GM23338 (cell line): ENCODE data around the gene HRAS. TPM values are rescaled to one million over a fixed set of nuclear protein-coding genes. Genes with fewer than 3 reads are reported as not detected.

ENCODE experiments used
- ATAC-seq: fragments of 200-7000 bp; cut with Tn5 transposase; 3 replicates; pipeline ENCODE4 v1.9.1; 2020
- DNase-seq: peaks from one replicate; pipeline ENCODE4 v3.0.0-alpha.2; 2015; ENCODE audit warnings: low spot score
- H2AFZ ChIP-seq: fragments of 200-600 bp; sonication (generic); 2 replicates; pipeline ENCODE4 v1.8.0; 2016; ENCODE audit warnings: antibody characterized with exemption, mild to moderate bottlenecking, moderate library complexity
- H3F3A ChIP-seq: fragments of 200-600 bp; sonication (generic); replicated peaks from 2 replicates; pipeline ENCODE4 v1.8.0; 2017; ENCODE audit warnings: antibody characterized with exemption, mixed run types, low read depth
- H3K27ac ChIP-seq: fragments of 200-600 bp; sonication (generic); 2 replicates; pipeline ENCODE4 v1.6.1; 2016; ENCODE audit warnings: low read depth
- H3K27me3 ChIP-seq: fragments of 200-600 bp; sonication (generic); 2 replicates; pipeline ENCODE4 v1.8.0; 2016; ENCODE audit warnings: mild to moderate bottlenecking, mixed run types, moderate library complexity; ENCODE audit not compliant: insufficient read depth
- H3K36me3 ChIP-seq: fragments of 200-600 bp; sonication (generic); 2 replicates; pipeline ENCODE4 v1.8.0; 2016; ENCODE audit warnings: mild to moderate bottlenecking; ENCODE audit not compliant: insufficient read depth
- H3K4me1 ChIP-seq: fragments of 200-600 bp; sonication (generic); 2 replicates; pipeline ENCODE4 v1.8.0; 2016; ENCODE audit warnings: mild to moderate bottlenecking, moderate library complexity; ENCODE audit not compliant: insufficient read depth
- H3K4me2 ChIP-seq: fragments of 200-600 bp; sonication (generic); 2 replicates; pipeline ENCODE4 v1.7.1; 2017; ENCODE audit warnings: mixed run types
- H3K4me3 ChIP-seq: fragments of 200-600 bp; sonication (generic); 2 replicates; pipeline ENCODE4 v1.6.1; 2016; ENCODE audit warnings: mixed run types
- H3K79me2 ChIP-seq: fragments of 200-600 bp; sonication (generic); replicated peaks from 2 replicates; pipeline ENCODE4 v1.8.0; 2017; ENCODE audit warnings: mild to moderate bottlenecking; ENCODE audit not compliant: insufficient read depth
- H3K9me2 ChIP-seq: fragments of 200-600 bp; sonication (generic); 2 replicates; pipeline ENCODE4 v1.8.0; 2017; ENCODE audit not compliant: insufficient read depth
- H4K20me1 ChIP-seq: fragments of 200-600 bp; sonication (generic); replicated peaks from 2 replicates; pipeline ENCODE4 v1.8.0; 2017; ENCODE audit warnings: mild to moderate bottlenecking; ENCODE audit not compliant: insufficient read depth
- H3K27ac Mint-ChIP-seq: 2 replicates; pipeline ENCODE4 v1.8.0; 2020; ENCODE audit warnings: inconsistent platforms, mild to moderate bottlenecking, moderate library complexity, mixed read lengths
- H3K27me3 Mint-ChIP-seq: 3 replicates; pipeline ENCODE4 v1.8.0; 2022; ENCODE audit warnings: low read depth, mild to moderate bottlenecking, moderate library complexity, mixed read lengths, inconsistent platforms; ENCODE audit not compliant: insufficient read depth, poor library complexity
- H3K36me3 Mint-ChIP-seq: 3 replicates; pipeline ENCODE4 v1.8.0; 2021; ENCODE audit warnings: low read depth, mild to moderate bottlenecking, inconsistent platforms, moderate library complexity, mixed read lengths
- H3K4me1 Mint-ChIP-seq: 3 replicates; pipeline ENCODE4 v1.8.0; 2020; ENCODE audit warnings: mild to moderate bottlenecking, inconsistent platforms, mixed read lengths
- H3K4me3 Mint-ChIP-seq: 3 replicates; pipeline ENCODE4 v1.8.0; 2021; ENCODE audit warnings: moderate library complexity, mild to moderate bottlenecking, inconsistent platforms, mixed read lengths
- H3K9me3 Mint-ChIP-seq: 3 replicates; pipeline ENCODE4 v1.8.0; 2020; ENCODE audit warnings: moderate library complexity, mild to moderate bottlenecking, inconsistent platforms, mixed read lengths
- CTCF ChIP-seq, 2 experiments: fragments of 200-600 bp in 1 of 2; sonication (generic) in 1 of 2; conservative IDR thresholded peaks; 2 replicates each; pipeline versions ENCODE4 v1.5.1 to v1.6.1; 2016 to 2017; ENCODE audit warnings: antibody characterized with exemption in 2 of 2, low read depth in 2 of 2, mild to moderate bottlenecking in 2 of 2, moderate library complexity in 1 of 2
- REST ChIP-seq: IDR thresholded peaks from one replicate; pipeline ENCODE4 v1.6.1; 2018; ENCODE audit warnings: antibody characterized with exemption; ENCODE audit not compliant: unreplicated experiment
- ZNF462 ChIP-seq: fragments of 250-450 bp; sonication (Bioruptor Pico); IDR thresholded peaks from 2 replicates; pipeline ENCODE4 v1.5.0; 2020; ENCODE audit warnings: mild to moderate bottlenecking, moderate library complexity
- polyA plus RNA-seq: library from polyadenylated mRNA; unstranded; fragments of >200 nt; fragmentation: Nextera tagmentation; extraction: Ambion mirVana; gene quantifications from 2 replicates; pipeline ENCODE4 v1.2.1, GENCODE V29; 2016
- total RNA-seq: library from RNA; depleted of rRNA; stranded (reverse); fragments of >200 nt; shearing (Covaris generic); gene quantifications from 2 replicates; pipeline ENCODE4 v1.2.3, GENCODE V29; 2014

Gene HRAS
- total and polyA plus RNA-seq, 2 experiments from 2014 or later: 37.9 to 48.7 TPM

GRCh38 chr11:521177-521688, 14.1 kb downstream of the HRAS start (continued):
- no peak for TF ChIP-seq ZNF462 (CRISPR knock-in tag)

- Histone ChIP-seq H3K36me3 (no peaks in the 10 kb centered on the region), H3K4me3 (no peak overlapping the region), H3K4me2 (no peak overlapping the region), H3K27ac (no peak overlapping the region), H4K20me1 (no peaks in the 10 kb centered on the region), H3K27me3 (no peaks in the 10 kb centered on the region), H3F3A (0 out of 2 replicates have a peak, but pooled peaks cover 4% of the 10 kb centered on the region), H3K9me2 (0 out of 2 replicates have a peak, but pooled peaks cover 3% of the 10 kb centered on the region), H2AFZ (no peak overlapping the region), H3K4me1 (no peaks in the 10 kb centered on the region), H3K79me2 (no peaks in the 10 kb centered on the region)
- H3K27me3 Mint-ChIP-seq: peaks cover 8% of the 10 kb centered on the region
- peaks cover 36% of the 10 kb centered on the region for H3K36me3 Mint-ChIP-seq
- ATAC-seq: no peak
- H3K27ac Mint-ChIP-seq: no peak overlapping the region
- peaks cover 53% of the 10 kb centered on the region for H3K9me3 Mint-ChIP-seq
- TF ChIP-seq CTCF (conservative IDR thresholded peaks at IDR 0.05; ENCODE audit: low read depth in 2 of 2) (peak in 1 of 2 experiments; percentile 23; a peak in 1 of 4 replicates), REST (no peak)
- no peak overlapping the region for H3K4me3 Mint-ChIP-seq
- H3K4me1 Mint-ChIP-seq: no peaks in the 10 kb centered on the region
- DNase-seq: no peak
Measured at GRCh38 chr11:520428-521176, 14.8 kb downstream of the HRAS start.
